ENCODE data around the gene UFC1.

UFC1 gene

DNA sequence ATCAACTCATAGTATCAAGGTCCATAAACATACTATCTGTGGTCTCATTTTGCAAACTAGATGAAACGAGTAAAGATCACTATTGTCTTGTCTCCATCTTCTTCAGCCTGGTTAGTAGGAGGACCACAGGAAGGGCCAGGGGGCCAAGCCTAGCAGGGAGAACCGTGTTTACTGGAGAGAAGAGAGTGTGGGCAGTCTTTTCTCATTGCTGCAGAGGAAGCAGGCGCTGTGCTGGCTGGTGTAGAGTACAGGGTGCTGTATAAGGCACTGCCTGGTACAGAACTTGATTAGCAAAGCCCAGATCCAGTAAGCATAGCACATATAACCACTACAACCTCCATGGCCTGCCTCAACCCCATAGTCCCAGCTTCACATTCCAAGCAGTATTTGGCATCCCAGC lies 33.5 kb downstream of the UFC1 start:
- Histone ChIP-seq H2BK15ac (ENCODE audit: low read length) (no peak overlapping the region), H3K27ac (replicated peaks; ENCODE audit: low read length) (no peak overlapping the region), H3K9me3 (replicated peaks in 1 of 2; ENCODE audit: control insufficient read depth in 2 of 2, insufficient read depth in 1 of 2, low read depth in 1 of 2, low read length in 2 of 2) (no peaks in the 10 kb centered on the region), H3K18ac (ENCODE audit: low read length) (no peak overlapping the region), H3K23ac (ENCODE audit: low read depth, low read length, poor library complexity) (no peak overlapping the region), H3K36me3 (replicated peaks in 1 of 2; ENCODE audit: control insufficient read depth in 2 of 2, insufficient read depth in 2 of 2, low read length in 2 of 2) (peaks cover 0 to 3% of the 10 kb centered on the region in 2 donors), H4K8ac (ENCODE audit: low read depth, low read length) (no peak overlapping the region), H3K4me2 (ENCODE audit: insufficient read depth, low read length, poor library complexity, severe bottlenecking) (no peak overlapping the region), H2BK120ac (ENCODE audit: low read depth, low read length) (no peak overlapping the region), H3K14ac (ENCODE audit: low read length) (no peak overlapping the region), H2BK12ac (ENCODE audit: low read length) (no peak overlapping the region), H2AFZ (ENCODE audit: low read length) (no peak overlapping the region), H3K9ac (ENCODE audit: low read depth, low read length, poor library complexity) (no peak overlapping the region), H3K79me1 (ENCODE audit: low read depth, low read length) (no peaks in the 10 kb centered on the region), H3K4me3 (ENCODE audit: low read length in 2 of 2) (no peak overlapping the region), H2AK5ac (ENCODE audit: low read depth, low read length) (no peak overlapping the region), H3K4me1 (ENCODE audit: control insufficient read depth in 2 of 2, insufficient read depth in 1 of 2, low read depth in 1 of 2, low read length in 2 of 2) (peaks cover 0 to 2% of the 10 kb centered on the region in 2 donors), H3K27me3 (ENCODE audit: control insufficient read depth in 3 of 3, insufficient read depth in 3 of 3, low read depth in 1 of 3, low read length in 3 of 3) (no peaks in the 10 kb centered on the region), H2BK5ac (ENCODE audit: low read length) (no peak overlapping the region), H3K4ac (ENCODE audit: low read length) (peak overlapping the region; percentile 6), H4K91ac (ENCODE audit: low read depth, low read length, poor library complexity) (no peak overlapping the region)
- no CpG with 5 or more reads among the region's 3 CpGs for WGBS, 2 donors (ENCODE audit: extremely low coverage in 2 of 2, insufficient read length in 2 of 2, insufficient replicate concordance in 1 of 2)
- no peak for DNase-seq (ENCODE audit: low spot score)

DNA sequence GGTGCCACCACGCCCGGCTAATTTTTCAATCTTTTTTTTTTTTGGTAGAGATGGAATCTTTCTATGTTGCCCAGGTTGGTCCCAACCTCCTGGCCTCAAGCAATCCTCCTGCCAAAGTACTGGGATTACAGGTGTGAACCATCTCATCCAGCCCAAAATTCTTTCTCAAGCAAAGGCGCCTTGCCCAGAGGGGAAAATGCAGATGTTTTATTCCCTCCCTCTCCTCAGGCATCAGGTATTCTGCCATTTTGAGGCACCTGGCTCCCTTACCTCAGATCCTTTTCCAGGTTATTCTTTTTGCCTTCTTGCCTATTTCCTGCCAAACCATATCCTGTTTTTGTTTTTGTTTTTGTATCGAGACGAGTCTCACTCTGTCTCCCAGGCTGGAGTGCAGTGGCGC lies 34.6 kb downstream of the UFC1 start:
- Histone ChIP-seq H2BK120ac (ENCODE audit: low read depth, low read length) (no peak overlapping the region), H2BK12ac (ENCODE audit: low read length) (no peak overlapping the region), H3K9ac (ENCODE audit: low read depth, low read length, poor library complexity) (no peak overlapping the region), H3K27me3 (ENCODE audit: control insufficient read depth in 3 of 3, insufficient read depth in 3 of 3, low read depth in 1 of 3, low read length in 3 of 3) (no peaks in the 10 kb centered on the region), H4K8ac (ENCODE audit: low read depth, low read length) (no peak overlapping the region), H3K14ac (ENCODE audit: low read length) (no peak overlapping the region), H3K79me1 (ENCODE audit: low read depth, low read length) (no peaks in the 10 kb centered on the region), H3K4me2 (ENCODE audit: insufficient read depth, low read length, poor library complexity, severe bottlenecking) (no peak overlapping the region), H2BK15ac (ENCODE audit: low read length) (no peak overlapping the region), H2AK5ac (ENCODE audit: low read depth, low read length) (no peak overlapping the region), H2AFZ (ENCODE audit: low read length) (no peak overlapping the region), H3K27ac (replicated peaks; ENCODE audit: low read length) (no peak overlapping the region), H3K9me3 (replicated peaks in 1 of 2; ENCODE audit: control insufficient read depth in 2 of 2, insufficient read depth in 1 of 2, low read depth in 1 of 2, low read length in 2 of 2) (no peaks in the 10 kb centered on the region), H3K36me3 (replicated peaks in 1 of 2; ENCODE audit: control insufficient read depth in 2 of 2, insufficient read depth in 2 of 2, low read length in 2 of 2) (peaks cover 0 to 3% of the 10 kb centered on the region in 2 donors), H3K4ac (ENCODE audit: low read length) (no peak overlapping the region), H3K18ac (ENCODE audit: low read length) (no peak overlapping the region), H3K4me1 (ENCODE audit: control insufficient read depth in 2 of 2, insufficient read depth in 1 of 2, low read depth in 1 of 2, low read length in 2 of 2) (peaks cover 0 to 4% of the 10 kb centered on the region in 2 donors), H4K91ac (ENCODE audit: low read depth, low read length, poor library complexity) (no peak overlapping the region), H3K23ac (ENCODE audit: low read depth, low read length, poor library complexity) (no peak overlapping the region), H2BK5ac (ENCODE audit: low read length) (no peak overlapping the region), H3K4me3 (ENCODE audit: low read length in 2 of 2) (no peak overlapping the region)
- no peak for DNase-seq (ENCODE audit: low spot score)
- no CpG with 5 or more reads among the region's 6 CpGs for WGBS, 2 donors (ENCODE audit: extremely low coverage in 2 of 2, insufficient read length in 2 of 2, insufficient replicate concordance in 1 of 2)

DNA sequence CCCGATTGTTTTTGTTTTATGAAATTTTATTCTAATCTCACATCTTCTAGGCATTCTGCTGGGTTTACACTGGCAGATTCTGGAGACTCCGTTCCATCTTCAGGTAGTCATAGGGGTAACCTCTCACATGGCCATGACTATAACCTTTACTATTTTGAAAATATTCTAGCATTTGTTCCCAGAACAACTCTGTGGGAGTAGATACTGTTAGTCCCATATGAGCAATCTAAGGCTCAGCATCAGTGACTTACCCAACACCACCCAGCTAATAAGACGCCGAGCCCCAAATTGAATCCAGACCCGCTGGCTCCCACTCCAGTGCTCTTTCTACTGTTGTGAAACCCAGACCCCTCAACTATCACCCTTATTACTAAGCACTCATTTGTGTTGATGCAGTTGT lies 35.3 kb downstream of the UFC1 start:
- Histone ChIP-seq H2BK5ac (ENCODE audit: low read length) (no peak overlapping the region), H2AK5ac (ENCODE audit: low read depth, low read length) (no peak overlapping the region), H2BK15ac (ENCODE audit: low read length) (no peak overlapping the region), H3K27ac (replicated peaks; ENCODE audit: low read length) (no peak overlapping the region), H3K9me3 (replicated peaks in 1 of 2; ENCODE audit: control insufficient read depth in 2 of 2, insufficient read depth in 1 of 2, low read depth in 1 of 2, low read length in 2 of 2) (no peaks in the 10 kb centered on the region), H4K91ac (ENCODE audit: low read depth, low read length, poor library complexity) (no peak overlapping the region), H4K8ac (ENCODE audit: low read depth, low read length) (no peak overlapping the region), H3K18ac (ENCODE audit: low read length) (no peak overlapping the region), H3K23ac (ENCODE audit: low read depth, low read length, poor library complexity) (no peak overlapping the region), H3K27me3 (ENCODE audit: control insufficient read depth in 3 of 3, insufficient read depth in 3 of 3, low read depth in 1 of 3, low read length in 3 of 3) (no peaks in the 10 kb centered on the region), H3K14ac (ENCODE audit: low read length) (no peak overlapping the region), H3K9ac (ENCODE audit: low read depth, low read length, poor library complexity) (no peak overlapping the region), H3K4me1 (ENCODE audit: control insufficient read depth in 2 of 2, insufficient read depth in 1 of 2, low read depth in 1 of 2, low read length in 2 of 2) (peaks cover 0 to 4% of the 10 kb centered on the region in 2 donors), H2AFZ (ENCODE audit: low read length) (no peak overlapping the region), H2BK120ac (ENCODE audit: low read depth, low read length) (no peak overlapping the region), H3K36me3 (replicated peaks in 1 of 2; ENCODE audit: control insufficient read depth in 2 of 2, insufficient read depth in 2 of 2, low read length in 2 of 2) (peaks cover 0 to 3% of the 10 kb centered on the region in 2 donors), H3K4me2 (ENCODE audit: insufficient read depth, low read length, poor library complexity, severe bottlenecking) (no peak overlapping the region), H3K79me1 (ENCODE audit: low read depth, low read length) (no peaks in the 10 kb centered on the region), H2BK12ac (ENCODE audit: low read length) (no peak overlapping the region), H3K4me3 (ENCODE audit: low read length in 2 of 2) (no peak overlapping the region), H3K4ac (ENCODE audit: low read length) (no peak overlapping the region)
- no CpG with 5 or more reads among the region's 5 CpGs for WGBS, 2 donors (ENCODE audit: extremely low coverage in 2 of 2, insufficient read length in 2 of 2, insufficient replicate concordance in 1 of 2)
- DNase-seq (ENCODE audit: low spot score): no peak

DNA sequence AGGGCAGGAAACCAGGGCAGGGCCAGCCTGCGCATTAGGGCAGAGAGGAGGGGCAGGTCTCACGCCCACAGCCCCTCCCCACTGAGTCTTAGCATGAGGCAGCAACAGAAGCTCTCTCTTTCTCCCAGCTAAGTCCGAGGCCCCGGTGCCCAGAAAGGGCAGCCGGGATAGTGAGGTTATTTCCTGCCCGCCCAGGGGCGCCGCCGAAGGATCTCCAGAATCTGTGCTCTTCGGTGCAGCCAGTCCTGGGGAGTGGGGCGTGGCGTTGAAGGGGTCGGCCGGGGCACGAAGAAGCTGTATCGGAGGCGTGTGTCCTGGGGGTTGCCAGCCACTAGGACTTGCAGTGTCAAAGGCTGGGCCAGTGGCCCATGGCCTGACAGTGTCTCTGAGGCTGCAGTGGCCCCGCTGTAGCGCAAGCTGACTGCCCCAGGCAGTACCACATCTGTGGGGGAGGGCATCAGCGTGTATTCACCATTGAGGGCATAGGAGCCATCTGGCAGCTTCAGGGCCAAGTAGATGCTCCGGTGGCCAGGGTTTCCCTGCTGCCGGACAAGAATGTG lies 37.3 kb downstream of the UFC1 start:
- no CpG with 5 or more reads among the region's 22 CpGs for WGBS, 2 donors (ENCODE audit: extremely low coverage in 2 of 2, insufficient read length in 2 of 2, insufficient replicate concordance in 1 of 2)
- H4K91ac ChIP-seq (ENCODE audit: low read depth, low read length, poor library complexity): peak overlapping the region; percentile 3
- DNase-seq (ENCODE audit: low spot score): no peak

More for the DNA sequence above, 37.3 kb downstream of the UFC1 start:
- Histone ChIP-seq H2BK120ac (ENCODE audit: low read depth, low read length) (no peak overlapping the region), H3K18ac (ENCODE audit: low read length) (no peak overlapping the region), H3K4me1 (ENCODE audit: control insufficient read depth in 2 of 2, insufficient read depth in 1 of 2, low read depth in 1 of 2, low read length in 2 of 2) (peaks cover 0 to 4% of the 10 kb centered on the region in 2 donors), H3K4ac (ENCODE audit: low read length) (no peak overlapping the region), H3K4me3 (ENCODE audit: low read length in 2 of 2) (no peak overlapping the region), H3K27me3 (ENCODE audit: control insufficient read depth in 3 of 3, insufficient read depth in 3 of 3, low read depth in 1 of 3, low read length in 3 of 3) (no peaks in the 10 kb centered on the region), H3K4me2 (ENCODE audit: insufficient read depth, low read length, poor library complexity, severe bottlenecking) (no peak overlapping the region), H3K79me1 (ENCODE audit: low read depth, low read length) (no peaks in the 10 kb centered on the region), H3K9me3 (replicated peaks in 1 of 2; ENCODE audit: control insufficient read depth in 2 of 2, insufficient read depth in 1 of 2, low read depth in 1 of 2, low read length in 2 of 2) (no peaks in the 10 kb centered on the region), H3K23ac (ENCODE audit: low read depth, low read length, poor library complexity) (no peak overlapping the region), H2BK12ac (ENCODE audit: low read length) (no peak overlapping the region), H3K14ac (ENCODE audit: low read length) (no peak overlapping the region), H4K8ac (ENCODE audit: low read depth, low read length) (no peak overlapping the region), H2AK5ac (ENCODE audit: low read depth, low read length) (no peak overlapping the region), H3K9ac (ENCODE audit: low read depth, low read length, poor library complexity) (peak overlapping the region; percentile 60), H3K36me3 (replicated peaks in 1 of 2; ENCODE audit: control insufficient read depth in 2 of 2, insufficient read depth in 2 of 2, low read length in 2 of 2) (peaks cover 0 to 3% of the 10 kb centered on the region in 2 donors), H2BK5ac (ENCODE audit: low read length) (no peak overlapping the region), H2AFZ (ENCODE audit: low read length) (peak overlapping the region; percentile 74), H3K27ac (replicated peaks; ENCODE audit: low read length) (no peak overlapping the region), H2BK15ac (ENCODE audit: low read length) (no peak overlapping the region)
